IMR-90 (cell line): Measurements from ENCODE around the gene UCP3. TPM values are rescaled to one million over a fixed set of nuclear protein-coding genes. Genes with fewer than 3 reads are reported as not detected.

Experiments
- ATAC-seq: fragments of 200-7000 bp; cut with Tn5 transposase; 2 replicates; pipeline ENCODE4 v1.9.1; 2020; ENCODE audit warnings: low read depth, mild to moderate bottlenecking, moderate library complexity
- BruUV-seq: library from RNA; stranded (reverse); fragments of 400-500 nt; replicated peaks from 2 replicates; lab custom pipeline; 2021; lab: Mats Ljungman, UMichigan
- CTCF ChIA-PET: fragments of 300-600 bp; formaldehyde crosslinking; extraction: SDS; loops from one replicate; lab custom pipeline; 2021; ENCODE audit warnings: antibody characterized with exemption; lab: Yijun Ruan, JAX
- POLR2A ChIA-PET: fragments of 300-600 bp; sonication (Branson Sonifier 250); formaldehyde crosslinking; loops from one replicate; lab custom pipeline; 2022; ENCODE audit warnings: antibody characterized with exemption; ENCODE audit not compliant: unreplicated experiment; lab: Charles Lee
- DNase-seq: peaks from one replicate; pipeline ENCODE4 v3.0.0; 2013
- H2AFZ ChIP-seq: replicated peaks from 2 replicates; pipeline ENCODE3; 2013; ENCODE audit warnings: low read length, mild to moderate bottlenecking; ENCODE audit not compliant: poor library complexity
- H2AK5ac ChIP-seq: 2 replicates; pipeline ENCODE4 v1.6.1; 2013; ENCODE audit warnings: low read depth, low read length, inconsistent platforms
- H2AK9ac ChIP-seq: replicated peaks from 2 replicates; pipeline ENCODE3; 2013; ENCODE audit warnings: mild to moderate bottlenecking, low read depth, low read length, moderate library complexity; ENCODE audit not compliant: poor library complexity
- H2BK120ac ChIP-seq: 2 replicates; pipeline ENCODE4 v1.6.1; 2013; ENCODE audit warnings: low read depth, low read length, inconsistent platforms
- H2BK15ac ChIP-seq: 3 replicates; pipeline ENCODE4 v1.6.1; 2013; ENCODE audit warnings: low read depth, low read length, inconsistent platforms
- H2BK20ac ChIP-seq: 2 replicates; pipeline ENCODE4 v1.6.1; 2013; ENCODE audit warnings: low read depth, mild to moderate bottlenecking, inconsistent platforms, low read length, moderate library complexity
- H2BK5ac ChIP-seq: 2 replicates; pipeline ENCODE4 v1.6.1; 2013; ENCODE audit warnings: mild to moderate bottlenecking, low read depth, low read length, inconsistent platforms; ENCODE audit not compliant: poor library complexity, severe bottlenecking
- H3K14ac ChIP-seq: replicated peaks from 2 replicates; pipeline ENCODE4 v1.6.1; 2013; ENCODE audit warnings: low read depth, low read length, inconsistent platforms
- H3K18ac ChIP-seq: 2 replicates; pipeline ENCODE4 v1.6.1; 2013; ENCODE audit warnings: low read depth, low read length, control low read depth
- H3K23ac ChIP-seq: 2 replicates; pipeline ENCODE4 v1.6.1; 2013; ENCODE audit warnings: low read depth, low read length, inconsistent platforms
- H3K27ac ChIP-seq: 2 replicates; pipeline ENCODE4 v1.5.1; 2013; ENCODE audit warnings: mild to moderate bottlenecking, control low read depth, low read length; ENCODE audit not compliant: insufficient read depth
- H3K27me3 ChIP-seq: 2 replicates; pipeline ENCODE4 v1.6.1; 2013; ENCODE audit warnings: low read length; ENCODE audit not compliant: control insufficient read depth, insufficient read depth
- H3K36me3 ChIP-seq: 2 replicates; pipeline ENCODE4 v1.6.1; 2013; ENCODE audit warnings: low read length, mixed read lengths; ENCODE audit not compliant: control insufficient read depth, insufficient read depth
- H3K4ac ChIP-seq: 2 replicates; pipeline ENCODE4 v1.6.1; 2013; ENCODE audit warnings: low read depth, low read length, inconsistent platforms
- H3K4me1 ChIP-seq: 2 replicates; pipeline ENCODE4 v1.6.1; 2013; ENCODE audit warnings: low read length, mixed read lengths; ENCODE audit not compliant: control insufficient read depth, insufficient read depth
- H3K4me2 ChIP-seq: 2 replicates; pipeline ENCODE4 v1.6.1; 2013; ENCODE audit warnings: low read depth, mild to moderate bottlenecking, control low read depth, low read length, moderate library complexity
- H3K4me3 ChIP-seq: 2 replicates; pipeline ENCODE4 v1.5.1; 2013; ENCODE audit warnings: low read depth, mild to moderate bottlenecking, control low read depth, low read length, moderate library complexity; ENCODE audit not compliant: insufficient read depth
- H3K56ac ChIP-seq: 2 replicates; pipeline ENCODE4 v1.6.1; 2013; ENCODE audit warnings: low read length, inconsistent platforms; ENCODE audit not compliant: insufficient read depth; ENCODE audit errors: extremely low read depth
- H3K79me1 ChIP-seq, 2 experiments: 2 replicates each; pipeline ENCODE4 v1.6.1; 2013; ENCODE audit warnings: low read length in 2 of 2, inconsistent platforms in 1 of 2, low read depth in 1 of 2
- H3K9ac ChIP-seq: 2 replicates; pipeline ENCODE4 v1.6.1; 2013; ENCODE audit warnings: low read depth, low read length, control low read depth
- H3K9me1 ChIP-seq: 2 replicates; pipeline ENCODE4 v1.6.1; 2013; ENCODE audit warnings: low read length, inconsistent platforms; ENCODE audit not compliant: insufficient read depth
- H3K9me3 ChIP-seq: 2 replicates; pipeline ENCODE4 v1.6.1; 2013; ENCODE audit warnings: low read length; ENCODE audit not compliant: control insufficient read depth, insufficient read depth
- H4K20me1 ChIP-seq: 2 replicates; pipeline ENCODE4 v1.6.1; 2013; ENCODE audit warnings: low read length, inconsistent platforms; ENCODE audit not compliant: insufficient read depth
- H4K5ac ChIP-seq: 2 replicates; pipeline ENCODE4 v1.6.1; 2013; ENCODE audit warnings: mild to moderate bottlenecking, low read depth, low read length, control low read depth
- H4K8ac ChIP-seq, 2 experiments: 2 replicates each; pipeline ENCODE4 v1.6.1; 2013; ENCODE audit warnings: low read depth in 2 of 2, low read length in 2 of 2, control low read depth in 1 of 2, inconsistent platforms in 1 of 2
- H4K91ac ChIP-seq: 2 replicates; pipeline ENCODE4 v1.6.1; 2013; ENCODE audit warnings: low read depth, low read length, inconsistent platforms; ENCODE audit not compliant: insufficient read depth
- BHLHE40 ChIP-seq: fragments of 150-350 bp; IDR thresholded peaks from 2 replicates; pipeline ENCODE4 v1.6.1; 2016; ENCODE audit warnings: mild to moderate bottlenecking, low read depth, low read length
- MAFK ChIP-seq: IDR thresholded peaks from 2 replicates; pipeline ENCODE4 v1.6.1; 2012; ENCODE audit warnings: low read depth, low read length, improper control_type of control experiment
- MXI1 ChIP-seq: IDR thresholded peaks from 2 replicates; pipeline ENCODE4 v1.6.1; 2012; ENCODE audit warnings: low read depth, mild to moderate bottlenecking, low read length, moderate library complexity, borderline replicate concordance
- POLR2A ChIP-seq: IDR thresholded peaks from 2 replicates; pipeline ENCODE4 v1.6.1; 2012; ENCODE audit warnings: mild to moderate bottlenecking, low read depth, low read length
- RAD21 ChIP-seq: IDR thresholded peaks from 2 replicates; pipeline ENCODE4 v1.6.1; 2012; ENCODE audit warnings: low read length, improper control_type of control experiment
- RCOR1 ChIP-seq: IDR thresholded peaks from 2 replicates; pipeline ENCODE4 v1.6.1; 2012; ENCODE audit warnings: mild to moderate bottlenecking, low read length, improper control_type of control experiment; ENCODE audit not compliant: insufficient replicate concordance
- RFX5 ChIP-seq: IDR thresholded peaks from 2 replicates; pipeline ENCODE4 v1.8.0; 2012; ENCODE audit warnings: low read depth, mild to moderate bottlenecking, low read length, moderate library complexity
- SMC3 ChIP-seq: fragments of 150-350 bp; IDR thresholded peaks from 2 replicates; pipeline ENCODE4 v1.6.1; 2016; ENCODE audit warnings: low read depth, mild to moderate bottlenecking, antibody characterized with exemption, low read length, moderate library complexity
- WGBS, 2 experiments: methylation state at CpG; one replicate each; pipeline versions ENCODE4 v1.1.5 to v1.1.7; 2013; ENCODE audit warnings: missing lambda C conversion rate in 2 of 2; ENCODE audit not compliant: insufficient read length in 1 of 2; ENCODE audit errors: extremely low coverage in 2 of 2; 5-methylcytosine and 5-hydroxymethylcytosine counted together
- dilution Hi-C: fragments of 300-500 bp; cut with HindIII; formaldehyde crosslinking; loops from one replicate; pipeline ENCODE4 v1.14.3; 2018; ENCODE audit warnings: low sequenced_read_pairs; ENCODE audit not compliant: unreplicated experiment
- in situ Hi-C: fragments of 300-500 bp; cut with MboI; formaldehyde crosslinking; loops from 3 replicates; pipeline ENCODE4 v1.14.3; 2019; ENCODE audit warnings: low sequenced_read_pairs, inconsistent platforms, mixed read lengths
- intact Hi-C: fragments of 100-400 bp; cut with micrococcal nuclease; formaldehyde crosslinking; loops from 2 replicates; pipeline ENCODE4 v1.10.0; 2022
- polyA plus RNA-seq, 3 experiments: library from polyadenylated mRNA; depleted of rRNA; stranded (reverse); fragments of >200 nt; gene quantifications; 2 replicates each; pipeline ENCODE4 v1.2.3, GENCODE V29; 2012; ENCODE audit warnings: low replicate concordance in 1 of 3
- total RNA-seq: library from RNA; depleted of rRNA; stranded (reverse); fragments of >200 nt; gene quantifications from 2 replicates; pipeline ENCODE4 v1.2.3, GENCODE V29; 2012
- TF ChIP-seq, protein P1 (sequence below): fragments of 150-350 bp; IDR thresholded peaks from 2 replicates; pipeline ENCODE4 v1.6.1; 2017; ENCODE audit warnings: mild to moderate bottlenecking, antibody characterized with exemption, low read length, low read depth

Gene UCP3
- total and polyA plus RNA-seq, 2 of the 4 experiments (the other 2 are of a cell fraction): under 0.01 to 0.80 TPM

DNA sequence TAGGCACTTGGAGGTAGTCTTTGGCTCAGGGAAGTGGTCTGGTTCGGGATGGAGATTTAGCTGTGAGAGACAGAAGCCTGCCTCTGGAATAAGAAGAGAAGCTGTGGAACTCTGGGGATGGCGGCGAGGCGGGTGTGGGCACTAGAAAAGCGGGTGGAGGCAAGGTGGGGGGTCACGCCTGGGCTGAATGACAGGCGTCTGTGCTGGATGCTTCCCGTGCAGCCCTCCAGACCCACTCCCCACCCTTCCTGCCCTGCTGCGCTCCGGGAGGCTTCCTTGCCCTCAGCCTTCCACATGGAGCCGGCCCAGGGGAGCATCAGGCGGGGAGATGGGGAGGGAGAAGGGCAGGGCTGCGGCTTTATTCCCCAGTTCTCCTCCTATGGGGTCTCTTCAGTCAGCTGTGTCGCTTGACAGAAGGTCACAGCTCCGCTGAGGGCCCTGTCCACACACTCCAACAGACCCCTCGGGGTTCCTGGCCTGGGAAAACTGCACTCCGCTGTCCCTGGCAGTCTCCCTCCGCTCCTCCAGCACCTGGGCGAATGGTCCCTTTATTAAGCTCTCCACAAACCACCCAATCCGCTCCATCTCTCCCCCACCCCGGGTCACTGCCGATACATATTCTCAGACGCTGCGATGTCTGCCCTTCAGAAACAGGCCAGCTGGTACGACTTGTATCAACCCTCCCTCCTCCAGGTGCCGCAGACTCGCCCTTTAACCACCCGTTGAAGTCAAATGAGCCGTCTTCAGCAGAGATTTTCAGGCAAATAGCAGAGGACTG is 51.8 kb downstream of the UCP3 start:
- dilution Hi-C loops: no loop called here
- H3K14ac ChIP-seq: no peak overlapping the region
- WGBS, 2 experiments: 58% methylated on average over 4 of the region's 29 CpGs; no CpG with 5 or more reads in 1 of the 2 experiments
- in situ Hi-C loops: no loop called here
- H3K9me3 ChIP-seq: no peaks in the 10 kb centered on the region
- no peak overlapping the region for H2BK20ac ChIP-seq
- no peaks in the 10 kb centered on the region for H4K20me1 ChIP-seq
- no peak overlapping the region for H3K4me3 ChIP-seq
- POLR2A ChIA-PET: no interaction called here
- H3K27me3 ChIP-seq: no peaks in the 10 kb centered on the region
- TF ChIP-seq RAD21 (no peak), RFX5 (no peak), POLR2A (no peak), SMC3 (no peak), BHLHE40 (no peak), MXI1 (no peak), RCOR1 (no peak), MAFK (no peak)
- TF ChIP-seq, protein P1, sequence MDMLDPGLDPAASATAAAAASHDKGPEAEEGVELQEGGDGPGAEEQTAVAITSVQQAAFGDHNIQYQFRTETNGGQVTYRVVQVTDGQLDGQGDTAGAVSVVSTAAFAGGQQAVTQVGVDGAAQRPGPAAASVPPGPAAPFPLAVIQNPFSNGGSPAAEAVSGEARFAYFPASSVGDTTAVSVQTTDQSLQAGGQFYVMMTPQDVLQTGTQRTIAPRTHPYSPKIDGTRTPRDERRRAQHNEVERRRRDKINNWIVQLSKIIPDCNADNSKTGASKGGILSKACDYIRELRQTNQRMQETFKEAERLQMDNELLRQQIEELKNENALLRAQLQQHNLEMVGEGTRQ: no peak
- no peak overlapping the region for H3K4ac ChIP-seq
- no peak overlapping the region for H4K8ac ChIP-seq
- H3K56ac ChIP-seq: no peak overlapping the region
- no peak overlapping the region for H2AK9ac ChIP-seq
- no peak overlapping the region for H3K23ac ChIP-seq
- H4K91ac ChIP-seq: no peak overlapping the region
- H2BK15ac ChIP-seq: no peak overlapping the region
- BruUV-seq: no TSS peak
- H3K9me1 ChIP-seq: no peaks in the 10 kb centered on the region
- no peak overlapping the region for H3K9ac ChIP-seq
- CTCF ChIA-PET: no interaction called here
- no peaks in the 10 kb centered on the region for H3K36me3 ChIP-seq
- intact Hi-C loops: no loop called here
- ATAC-seq (no peak), DNase-seq (no peak)
- no peak overlapping the region for H2AK5ac ChIP-seq
- H3K4me1 ChIP-seq: peaks cover 3% of the 10 kb centered on the region; the same call in 1 of the 2 replicates
- no peak overlapping the region for H3K4me2 ChIP-seq
- no peak overlapping the region for H2BK120ac ChIP-seq
- H2AFZ ChIP-seq: no peak overlapping the region
- no peak overlapping the region for H3K18ac ChIP-seq
- H3K79me1 ChIP-seq: no peaks in the 10 kb centered on the region
- H4K5ac ChIP-seq: no peak overlapping the region
- H2BK5ac ChIP-seq: no peak overlapping the region
- H3K27ac ChIP-seq: no peak overlapping the region
